HPDE6-E6E7 (cell line): ENCODE results near the gene AIM2.

ENCODE experiments used
- DNase-seq: peaks from one replicate; pipeline ENCODE4 v3.0.0; 2011; ENCODE audit warnings: missing footprints; ENCODE audit errors: extremely low spot score

The AIM2 gene

GRCh38 chr1:159015440-159015909 lies 61.1 kb downstream of the AIM2 start:
- DNase-seq = peak; percentile 82

- DNase-seq = no peak
Measured at GRCh38 chr1:159014851-159015250, 61.7 kb downstream of the AIM2 start.

- DNase-seq = no peak
Measured at GRCh38 chr1:159014003-159014571, 62.5 kb downstream of the AIM2 start.

- no peak for DNase-seq
Measured at GRCh38 chr1:159012495-159012894, 64.1 kb downstream of the AIM2 start.
